Measurements from ENCODE around the gene RNF220. TPM values are rescaled to one million over a fixed set of nuclear protein-coding genes. Genes with fewer than 3 reads are reported as not detected.
"Not testable (repeated sequence)": the region's sequence is repeated elsewhere in the genome, so short reads cannot be mapped to it uniquely, and the experiment has no call there.

The RNF220 gene
- total RNA-seq, 1 donor from 2014 or later = 47.1 TPM

- Mint-ChIP-seq H3K27ac (ENCODE audit: unreplicated experiment) (no peak overlapping the region), H3K36me3 (ENCODE audit: low read depth, unreplicated experiment) (peaks cover 4% of the 10 kb centered on the region), H3K27me3 (ENCODE audit: low read depth, unreplicated experiment) (peaks cover 10% of the 10 kb centered on the region), H3K4me1 (ENCODE audit: low read depth, unreplicated experiment) (peaks cover 11% of the 10 kb centered on the region), H3K9me3 (ENCODE audit: unreplicated experiment) (no peaks in the 10 kb centered on the region), H3K4me3 (ENCODE audit: unreplicated experiment) (no peak overlapping the region)
- H3K4me3 ChIP-seq (ENCODE audit: insufficient read depth, low read depth, low read length) = no peak overlapping the region
- no peaks in the 10 kb centered on the region for H3K79me2 ChIP-seq (ENCODE audit: insufficient read depth, low read length)
- TF ChIP-seq EZH2 (IDR thresholded peaks at IDR 0.05; ENCODE audit: insufficient read depth, low read length) = no peak
- TF ChIP-seq CTCF (IDR thresholded peaks at IDR 0.05; ENCODE audit: insufficient read depth, low read depth, low read length) = no peak
- H3K36me3 ChIP-seq (ENCODE audit: insufficient read depth, low read length) = no peaks in the 10 kb centered on the region
- H3K27ac ChIP-seq (ENCODE audit: low read depth, low read length) = no peak overlapping the region
- FAIRE-seq (no peak), DNase-seq (ENCODE audit: low read depth) (peak; percentile 12)
- H4K20me1 ChIP-seq (ENCODE audit: insufficient read depth, low read length) = no peaks in the 10 kb centered on the region
- H3K4me1 ChIP-seq (ENCODE audit: insufficient read depth, low read length) = no peaks in the 10 kb centered on the region
- H3K4me2 ChIP-seq (ENCODE audit: low read length) = peak overlapping the region; percentile 46
- H3K9me3 ChIP-seq (ENCODE audit: insufficient read depth, low read depth, low read length) = no peaks in the 10 kb centered on the region
- H3K9ac ChIP-seq (ENCODE audit: low read length) = no peak overlapping the region
- peak overlapping the region; percentile 60 for H2AFZ ChIP-seq (ENCODE audit: low read depth, low read length)
- H3K27me3 ChIP-seq (ENCODE audit: insufficient read depth, low read length) = peaks cover 60% of the 10 kb centered on the region
Observed at GRCh38 chr1:44500181-44501046, 95.4 kb downstream of the RNF220 start.

GRCh38 chr1:44501047-44501890 lies 96.2 kb downstream of the RNF220 start:
- Histone ChIP-seq H3K9me3 (ENCODE audit: insufficient read depth, low read depth, low read length) (no peaks in the 10 kb centered on the region), H2AFZ (ENCODE audit: low read depth, low read length) (no peak overlapping the region), H3K27ac (ENCODE audit: low read depth, low read length) (no peak overlapping the region), H3K4me3 (ENCODE audit: insufficient read depth, low read depth, low read length) (no peak overlapping the region), H3K9ac (ENCODE audit: low read length) (no peak overlapping the region), H3K36me3 (ENCODE audit: insufficient read depth, low read length) (no peaks in the 10 kb centered on the region), H3K27me3 (ENCODE audit: insufficient read depth, low read length) (peaks cover 60% of the 10 kb centered on the region), H3K4me2 (ENCODE audit: low read length) (peak overlapping the region; percentile 29), H3K79me2 (ENCODE audit: insufficient read depth, low read length) (no peaks in the 10 kb centered on the region), H3K4me1 (ENCODE audit: insufficient read depth, low read length) (no peaks in the 10 kb centered on the region), H4K20me1 (ENCODE audit: insufficient read depth, low read length) (no peaks in the 10 kb centered on the region)
- FAIRE-seq = no peak
- H3K4me1 Mint-ChIP-seq (ENCODE audit: low read depth, unreplicated experiment) = peaks cover 11% of the 10 kb centered on the region
- peaks cover 4% of the 10 kb centered on the region for H3K36me3 Mint-ChIP-seq (ENCODE audit: low read depth, unreplicated experiment)
- no peak overlapping the region for H3K27ac Mint-ChIP-seq (ENCODE audit: unreplicated experiment)
- no peaks in the 10 kb centered on the region for H3K9me3 Mint-ChIP-seq (ENCODE audit: unreplicated experiment)
- DNase-seq (ENCODE audit: low read depth) = no peak
- H3K4me3 Mint-ChIP-seq (ENCODE audit: unreplicated experiment) = peak overlapping the region; percentile 63
- peak; percentile 48 for TF ChIP-seq EZH2 (IDR thresholded peaks at IDR 0.05; ENCODE audit: insufficient read depth, low read length)
- TF ChIP-seq CTCF (IDR thresholded peaks at IDR 0.05; ENCODE audit: insufficient read depth, low read depth, low read length) = no peak
- H3K27me3 Mint-ChIP-seq (ENCODE audit: low read depth, unreplicated experiment) = peaks cover 14% of the 10 kb centered on the region

GRCh38 chr1:44502823-44503222 lies 97.8 kb downstream of the RNF220 start:
- H3K4me3 ChIP-seq (ENCODE audit: insufficient read depth, low read depth, low read length); H3K4me1 ChIP-seq (ENCODE audit: insufficient read depth, low read length); H3K36me3 ChIP-seq (ENCODE audit: insufficient read depth, low read length); H2AFZ ChIP-seq (ENCODE audit: low read depth, low read length); H4K20me1 ChIP-seq (ENCODE audit: insufficient read depth, low read length); H3K9ac ChIP-seq (ENCODE audit: low read length); DNase-seq (ENCODE audit: low read depth); H3K9me3 Mint-ChIP-seq (ENCODE audit: unreplicated experiment); H3K9me3 ChIP-seq (ENCODE audit: insufficient read depth, low read depth, low read length); H3K4me3 Mint-ChIP-seq (ENCODE audit: unreplicated experiment); H3K27ac ChIP-seq (ENCODE audit: low read depth, low read length); H3K36me3 Mint-ChIP-seq (ENCODE audit: low read depth, unreplicated experiment); H3K79me2 ChIP-seq (ENCODE audit: insufficient read depth, low read length); H3K27ac Mint-ChIP-seq (ENCODE audit: unreplicated experiment); FAIRE-seq; H3K4me2 ChIP-seq (ENCODE audit: low read length): not testable (repeated sequence)
- peaks cover 62% of the 10 kb centered on the region for H3K27me3 ChIP-seq (ENCODE audit: insufficient read depth, low read length)
- peaks cover 18% of the 10 kb centered on the region for H3K4me1 Mint-ChIP-seq (ENCODE audit: low read depth, unreplicated experiment)
- peaks cover 26% of the 10 kb centered on the region for H3K27me3 Mint-ChIP-seq (ENCODE audit: low read depth, unreplicated experiment)

All from astrocyte (in vitro differentiated cells and primary cell).